Activated effector memory CD4-positive, alpha-beta T cell treated with Interleukin-2 at 50 U/mL for 16 hours (primary cell): ENCODE results near the gene PMCH.
"Not testable (repeated sequence)": the region's sequence is repeated elsewhere in the genome, so short reads cannot be mapped to it uniquely, and the experiment has no call there.

ENCODE experiments used
- DNase-seq: peaks from one replicate; pipeline ENCODE4 v3.0.0-alpha.2; 2020

PMCH gene

GRCh38 chr12:102197789-102198188 lies at the start of gene PMCH:
Gene PMCH, minus strand, starts transcription at chr12:102197833. Its CDS starts 63 bp downstream, at chr12:102197770.
- no peak for DNase-seq

GRCh38 chr12:102240859-102241258 lies 43.2 kb upstream of the PMCH start:
- not testable (repeated sequence) for DNase-seq

- no peak for DNase-seq
Observed at GRCh38 chr12:102234599-102234998, 37.0 kb upstream of the PMCH start.

GRCh38 chr12:102232446-102232845 lies 34.8 kb upstream of the PMCH start:
- DNase-seq, result no peak

GRCh38 chr12:102232036-102232435 lies 34.4 kb upstream of the PMCH start:
- no peak for DNase-seq

GRCh38 chr12:102227954-102228353 lies 30.3 kb upstream of the PMCH start:
- no peak for DNase-seq

- no peak for DNase-seq
Observed at GRCh38 chr12:102220736-102221135, 23.1 kb upstream of the PMCH start.

GRCh38 chr12:102215992-102216691 lies 18.5 kb upstream of the PMCH start:
- DNase-seq, result no peak

- no peak for DNase-seq
Observed at GRCh38 chr12:102204025-102204424, 6.4 kb upstream of the PMCH start.

- no peak for DNase-seq
Observed at GRCh38 chr12:102202556-102202955, 4.9 kb upstream of the PMCH start.

GRCh38 chr12:102201436-102202061 lies 3.9 kb upstream of the PMCH start:
- DNase-seq, result no peak

- no peak for DNase-seq
Observed at GRCh38 chr12:102195826-102196225, 1.8 kb downstream of the PMCH start.

GRCh38 chr12:102182635-102183034 lies 15.0 kb downstream of the PMCH start:
- DNase-seq, result no peak

- DNase-seq, result no peak
Observed at GRCh38 chr12:102174761-102175160, 22.9 kb downstream of the PMCH start.

- no peak for DNase-seq
Observed at GRCh38 chr12:102174117-102174516, 23.5 kb downstream of the PMCH start.

- no peak for DNase-seq
Observed at GRCh38 chr12:102172436-102172835, 25.2 kb downstream of the PMCH start.

- no peak for DNase-seq
Observed at GRCh38 chr12:102171951-102172350, 25.7 kb downstream of the PMCH start.

GRCh38 chr12:102169922-102170621 lies 27.6 kb downstream of the PMCH start:
- no peak for DNase-seq

GRCh38 chr12:102167821-102168604 lies 29.6 kb downstream of the PMCH start:
- no peak for DNase-seq

GRCh38 chr12:102163383-102163782 lies 34.2 kb downstream of the PMCH start:
- no peak for DNase-seq

- DNase-seq, result not testable (repeated sequence)
Observed at GRCh38 chr12:102155206-102155605, 42.4 kb downstream of the PMCH start.

- not testable (repeated sequence) for DNase-seq
Observed at GRCh38 chr12:102147062-102147587, 50.5 kb downstream of the PMCH start.
